Measurements from ENCODE around the gene INPP4A.

Gene INPP4A

DNA sequence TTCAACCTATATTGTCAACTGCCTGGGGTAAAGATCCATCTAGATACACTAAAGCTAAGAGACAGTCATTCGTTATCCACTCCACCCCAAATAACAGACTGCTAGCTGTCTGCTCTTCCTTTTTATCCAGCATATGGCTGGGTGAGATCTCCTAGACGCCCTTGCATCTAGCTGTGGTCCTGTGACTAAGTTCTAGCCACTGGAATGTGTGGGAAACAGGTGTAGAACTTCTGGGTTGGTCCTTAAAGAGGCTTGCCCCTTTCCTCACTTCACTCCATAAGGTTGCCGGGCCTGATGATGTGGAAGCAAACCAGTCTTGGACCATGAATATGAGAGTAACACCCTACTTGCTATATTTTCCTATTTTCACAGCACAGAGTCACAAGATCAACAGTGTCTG is 160.4 kb downstream of the INPP4A start:
- H3K4me3 ChIP-seq (ENCODE audit: low read depth, low read length): no peak overlapping the region
- TF ChIP-seq CTCF (IDR thresholded peaks at IDR 0.05; ENCODE audit: borderline replicate concordance, insufficient read depth, low read depth, low read length): no peak

- no peak for TF ChIP-seq CTCF (IDR thresholded peaks at IDR 0.05; ENCODE audit: borderline replicate concordance, insufficient read depth, low read depth, low read length)
- H3K4me3 ChIP-seq (ENCODE audit: low read depth, low read length): no peak overlapping the region
Observed at GRCh38 chr2:98606431-98606830, 161.8 kb downstream of the INPP4A start.

DNA sequence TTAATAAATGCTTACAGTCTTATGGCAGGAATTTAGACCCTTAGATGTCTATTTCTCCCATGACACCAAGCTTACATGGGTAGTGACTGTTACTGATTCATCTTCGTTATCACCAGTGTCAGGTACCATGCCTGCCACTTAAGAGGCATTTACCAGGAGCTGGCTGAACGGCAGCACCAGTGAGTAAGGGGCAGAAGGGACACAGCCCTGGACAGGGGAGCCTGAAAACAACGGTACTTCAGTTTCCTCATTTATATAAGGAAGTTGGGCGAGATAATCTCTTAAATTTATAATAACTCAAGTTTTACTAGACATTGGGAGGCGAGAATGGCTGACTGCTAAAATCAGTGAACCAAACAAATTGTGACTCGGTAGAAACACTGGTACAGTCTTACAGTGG is 162.4 kb downstream of the INPP4A start:
- no peak for TF ChIP-seq CTCF (IDR thresholded peaks at IDR 0.05; ENCODE audit: borderline replicate concordance, insufficient read depth, low read depth, low read length)
- H3K4me3 ChIP-seq (ENCODE audit: low read depth, low read length): no peak overlapping the region

DNA sequence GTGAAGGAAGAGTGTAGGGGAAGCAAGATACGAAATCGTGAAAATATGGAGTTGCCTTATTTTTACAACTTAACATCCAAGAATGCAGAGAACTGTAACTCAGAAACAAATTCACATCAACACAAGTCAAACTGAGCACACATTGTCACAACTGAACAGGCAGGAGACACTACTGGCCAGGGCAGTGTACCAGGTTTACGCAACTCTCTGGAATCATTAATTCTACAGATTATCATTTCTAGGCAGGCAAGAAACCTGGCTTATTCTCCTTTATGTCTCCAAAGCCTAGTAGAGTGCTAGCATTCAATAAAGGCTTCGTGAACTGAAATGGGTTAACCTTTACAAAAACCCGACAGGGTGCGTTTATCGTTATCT is 163.1 kb downstream of the INPP4A start:
- peak overlapping the region; percentile 88 for H3K4me3 ChIP-seq (ENCODE audit: low read depth, low read length)
- TF ChIP-seq CTCF (IDR thresholded peaks at IDR 0.05; ENCODE audit: borderline replicate concordance, insufficient read depth, low read depth, low read length): no peak

GRCh38 chr2:98608116-98608961 is 163.7 kb downstream of the INPP4A start, which contains the start of the genes COA5 and UNC50:
TSS of gene COA5 (minus strand) at chr2:98608512. CDS start at chr2:98608405, 107 bp downstream.
TSS of gene UNC50 (plus strand) at chr2:98608589. CDS start at chr2:98609760, 1,171 bp downstream.
- H3K4me3 ChIP-seq (ENCODE audit: low read depth, low read length): peak within 1 kb of the TSS; percentile 88
- 0 out of 2 replicates have a peak, but pooled peaks have one; percentile 1 for TF ChIP-seq CTCF (IDR thresholded peaks at IDR 0.05; ENCODE audit: borderline replicate concordance, insufficient read depth, low read depth, low read length)

DNA sequence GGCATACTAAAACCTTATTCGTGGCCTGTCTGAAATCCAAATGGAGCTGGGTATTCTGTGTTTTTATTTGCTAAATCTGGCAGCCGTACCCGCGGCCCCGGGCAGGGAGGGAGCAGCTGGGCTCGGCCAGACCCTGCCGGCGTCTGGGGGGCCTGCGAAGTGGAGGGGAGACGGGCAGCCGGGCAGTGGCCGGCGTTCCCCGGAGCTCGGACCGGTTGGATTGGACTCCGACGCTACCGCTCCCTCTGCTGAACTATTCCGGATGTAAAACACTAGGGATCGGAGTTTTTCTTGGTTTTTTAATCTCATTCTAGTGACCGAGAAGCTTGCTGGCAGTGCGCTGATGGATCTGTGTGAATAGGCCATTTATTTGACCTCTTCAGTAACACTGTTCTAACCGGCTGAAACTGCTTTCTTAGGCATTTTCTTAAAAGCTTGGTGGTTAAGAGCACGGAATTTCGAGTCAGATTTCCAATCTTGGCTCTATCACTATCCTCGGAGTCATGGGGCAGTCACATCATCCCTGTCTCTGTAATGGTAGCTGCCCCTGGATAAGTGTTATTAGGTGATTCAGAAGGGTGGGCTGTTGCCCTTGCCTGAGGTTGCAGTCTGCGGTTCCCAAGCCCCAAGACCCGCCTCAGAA is 164.4 kb downstream of the INPP4A start:
- H3K4me3 ChIP-seq (ENCODE audit: low read depth, low read length): peak overlapping the region; percentile 88
- no peak for TF ChIP-seq CTCF (IDR thresholded peaks at IDR 0.05; ENCODE audit: borderline replicate concordance, insufficient read depth, low read depth, low read length)

Measured in GM12875 (cell line).